Mesothelial cell of epicardium (in vitro differentiated cells): ENCODE results near the gene DPYSL4. TPM values are rescaled to one million over a fixed set of nuclear protein-coding genes. Genes with fewer than 3 reads are reported as not detected.

Source experiments
- DNase-seq, 2 experiments: peaks; one replicate each; pipeline ENCODE4 v3.0.0; 2021; ENCODE audit warnings: low spot score in 2 of 2; ENCODE audit not compliant: unreplicated experiment in 2 of 2
- H3K27ac Mint-ChIP-seq: 2 replicates; pipeline ENCODE4 v1.8.0; 2021; ENCODE audit warnings: mixed read lengths
- H3K27me3 Mint-ChIP-seq: 2 replicates; pipeline ENCODE4 v1.8.0; 2021; ENCODE audit warnings: low read depth, mixed read lengths
- H3K36me3 Mint-ChIP-seq: 2 replicates; pipeline ENCODE4 v1.8.0; 2021; ENCODE audit warnings: mixed read lengths
- H3K4me1 Mint-ChIP-seq: 2 replicates; pipeline ENCODE4 v1.8.0; 2021; ENCODE audit warnings: mixed read lengths
- H3K4me3 Mint-ChIP-seq: 2 replicates; pipeline ENCODE4 v1.8.0; 2021; ENCODE audit warnings: mild to moderate bottlenecking, moderate library complexity, mixed read lengths
- H3K9me3 Mint-ChIP-seq: 2 replicates; pipeline ENCODE4 v1.8.0; 2021; ENCODE audit warnings: mixed read lengths
- CTCF ChIP-seq: fragments of 200-600 bp; sonication (generic); IDR thresholded peaks from one replicate; pipeline ENCODE4 v1.5.0; 2021; ENCODE audit warnings: antibody characterized with exemption; ENCODE audit not compliant: unreplicated experiment
- total RNA-seq: library from RNA; stranded (reverse); gene quantifications from 3 replicates; pipeline ENCODE4 v1.2.1, GENCODE V29; 2021

DPYSL4 gene
- total RNA-seq, 1 donor from 2014 or later, result 18.6 TPM

DNA sequence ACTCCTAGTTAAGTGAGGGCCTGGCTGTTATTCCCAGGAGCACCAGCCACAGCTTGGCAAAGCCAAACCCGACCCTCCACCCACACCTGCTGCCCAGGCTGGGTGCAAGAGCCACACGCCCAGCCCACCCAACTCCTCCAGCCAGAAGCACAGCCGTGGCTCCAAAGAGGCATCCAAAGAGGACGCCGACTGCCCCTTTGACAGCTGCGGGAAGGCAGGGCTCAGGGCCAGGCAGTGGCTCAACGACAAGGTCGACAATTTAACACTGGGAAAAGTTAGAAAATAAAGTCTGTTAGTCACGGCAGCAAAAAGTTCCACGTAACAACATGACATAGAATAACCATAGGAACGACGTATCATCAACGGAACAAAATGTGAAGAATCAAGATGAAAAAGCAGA is 54.3 kb downstream of the DPYSL4 start:
- Mint-ChIP-seq H3K27me3 (no peaks in the 10 kb centered on the region), H3K27ac (no peak overlapping the region), H3K4me3 (no peak overlapping the region), H3K36me3 (no peaks in the 10 kb centered on the region), H3K4me1 (no peaks in the 10 kb centered on the region), H3K9me3 (no peaks in the 10 kb centered on the region)
- DNase-seq, result no peak
- no peak for TF ChIP-seq CTCF

- no peaks in the 10 kb centered on the region for H3K4me1 Mint-ChIP-seq
- H3K36me3 Mint-ChIP-seq, result no peaks in the 10 kb centered on the region
- H3K27ac Mint-ChIP-seq, result no peak overlapping the region
- H3K9me3 Mint-ChIP-seq, result no peaks in the 10 kb centered on the region
- no peak overlapping the region for H3K4me3 Mint-ChIP-seq
- TF ChIP-seq CTCF, result no peak
- DNase-seq, result no peak
- H3K27me3 Mint-ChIP-seq, result no peaks in the 10 kb centered on the region
Measured at GRCh38 chr10:132241496-132241895, 54.7 kb downstream of the DPYSL4 start.

GRCh38 chr10:132242103-132242840 is 55.5 kb downstream of the DPYSL4 start:
- no peak for TF ChIP-seq CTCF
- no peaks in the 10 kb centered on the region for H3K36me3 Mint-ChIP-seq
- H3K27ac Mint-ChIP-seq, result no peak overlapping the region
- H3K4me3 Mint-ChIP-seq, result no peak overlapping the region
- no peaks in the 10 kb centered on the region for H3K27me3 Mint-ChIP-seq
- H3K4me1 Mint-ChIP-seq, result no peaks in the 10 kb centered on the region
- H3K9me3 Mint-ChIP-seq, result no peaks in the 10 kb centered on the region
- no peak for DNase-seq

GRCh38 chr10:132243141-132243540 is 56.4 kb downstream of the DPYSL4 start:
- H3K27me3 Mint-ChIP-seq, result no peaks in the 10 kb centered on the region

GRCh38 chr10:132243626-132244025 is 56.9 kb downstream of the DPYSL4 start:
- no peaks in the 10 kb centered on the region for H3K9me3 Mint-ChIP-seq
- H3K4me1 Mint-ChIP-seq, result peaks cover 3% of the 10 kb centered on the region
- no peak for TF ChIP-seq CTCF
- peaks cover under 1% of the 10 kb centered on the region for H3K27me3 Mint-ChIP-seq
- H3K36me3 Mint-ChIP-seq, result no peaks in the 10 kb centered on the region
- H3K27ac Mint-ChIP-seq, result no peak overlapping the region
- DNase-seq, result no peak
- no peak overlapping the region for H3K4me3 Mint-ChIP-seq

More at GRCh38 chr10:132243141-132243540, 56.4 kb downstream of the DPYSL4 start:
- peaks cover 3% of the 10 kb centered on the region for H3K4me1 Mint-ChIP-seq
- no peak for DNase-seq
- H3K36me3 Mint-ChIP-seq, result no peaks in the 10 kb centered on the region
- TF ChIP-seq CTCF, result no peak
- H3K9me3 Mint-ChIP-seq, result no peaks in the 10 kb centered on the region
- no peak overlapping the region for H3K4me3 Mint-ChIP-seq
- no peak overlapping the region for H3K27ac Mint-ChIP-seq
